WTC11 (cell line): Measurements from ENCODE around the gene FRK. TPM values are rescaled to one million over a fixed set of nuclear protein-coding genes. Genes with fewer than 3 reads are reported as not detected.
A peak's percentile ranks its signal among the peaks of the same experiment; 100 is the strongest.

Experiments used
- ATAC-seq: fragments of 200-7000 bp; cut with Tn5 transposase; 2 replicates; pipeline ENCODE4 v1.10.0; 2021; ENCODE audit warnings: mild to moderate bottlenecking, moderate library complexity
- CTCF ChIA-PET: fragments of 300-600 bp; sonication (Branson Sonifier 250); formaldehyde crosslinking; loops from one replicate; lab custom pipeline; 2021; ENCODE audit warnings: antibody characterized with exemption; lab: Charles Lee
- POLR2A ChIA-PET: fragments of 350-600 bp; sonication (Branson Sonifier 250); formaldehyde crosslinking; loops from one replicate; lab custom pipeline; 2021; ENCODE audit warnings: antibody characterized with exemption; lab: Charles Lee
- DNase-seq: peaks from one replicate; pipeline ENCODE4 v3.0.0; 2021; ENCODE audit warnings: low spot score
- H3K27ac Mint-ChIP-seq: 2 replicates; pipeline ENCODE4 v1.8.0; 2021; ENCODE audit warnings: mixed read lengths
- H3K27me3 Mint-ChIP-seq: 2 replicates; pipeline ENCODE4 v1.8.0; 2021; ENCODE audit warnings: low read depth, mild to moderate bottlenecking, moderate library complexity, mixed read lengths
- H3K36me3 Mint-ChIP-seq: 2 replicates; pipeline ENCODE4 v1.8.0; 2021; ENCODE audit warnings: mixed read lengths
- H3K4me1 Mint-ChIP-seq: 2 replicates; pipeline ENCODE4 v1.8.0; 2022; ENCODE audit warnings: mixed read lengths
- H3K4me3 Mint-ChIP-seq: 2 replicates; pipeline ENCODE4 v1.8.0; 2021; ENCODE audit warnings: mild to moderate bottlenecking, moderate library complexity, mixed read lengths
- H3K9me3 Mint-ChIP-seq: 2 replicates; pipeline ENCODE4 v1.8.0; 2021; ENCODE audit warnings: mixed read lengths
- ATF1 ChIP-seq: sonication (generic); formaldehyde crosslinking; IDR thresholded peaks from 2 replicates; pipeline ENCODE4 v1.8.1; 2023; ENCODE audit warnings: mild to moderate bottlenecking, moderate library complexity, missing genetic modification reagents
- ATF6 ChIP-seq: sonication (generic); formaldehyde crosslinking; IDR thresholded peaks from 2 replicates; pipeline ENCODE4 v1.8.1; 2023; ENCODE audit warnings: mild to moderate bottlenecking, missing genetic modification reagents
- CREM ChIP-seq: sonication (generic); formaldehyde crosslinking; IDR thresholded peaks from 2 replicates; pipeline ENCODE4 v1.8.1; 2022; ENCODE audit warnings: mild to moderate bottlenecking, missing genetic modification reagents, moderate library complexity
- CTCF ChIP-seq: fragments of 200-600 bp; IDR thresholded peaks from 2 replicates; pipeline ENCODE4 v1.8.0; 2022; ENCODE audit warnings: antibody characterized with exemption
- EMX1 ChIP-seq: fragments of 250-450 bp; sonication (Bioruptor Pico); IDR thresholded peaks from 2 replicates; pipeline ENCODE4 v1.8.0; 2021; ENCODE audit warnings: mild to moderate bottlenecking
- ERG ChIP-seq: fragments of 250-450 bp; sonication (Bioruptor Pico); IDR thresholded peaks from 2 replicates; pipeline ENCODE4 v1.8.0; 2021; ENCODE audit warnings: mild to moderate bottlenecking
- ESRRA ChIP-seq: sonication (generic); formaldehyde crosslinking; IDR thresholded peaks from 2 replicates; pipeline ENCODE4 v1.8.1; 2022; ENCODE audit warnings: mild to moderate bottlenecking, missing genetic modification reagents, borderline replicate concordance
- FOXJ3 ChIP-seq: sonication (generic); formaldehyde crosslinking; IDR thresholded peaks from 2 replicates; pipeline ENCODE4 v1.9.0; 2021; ENCODE audit warnings: missing genetic modification reagents, mild to moderate bottlenecking, borderline replicate concordance
- FOXK1 ChIP-seq: sonication (generic); formaldehyde crosslinking; IDR thresholded peaks from 2 replicates; pipeline ENCODE4 v1.8.0; 2022; ENCODE audit warnings: mild to moderate bottlenecking, moderate library complexity, missing genetic modification reagents
- FOXP1 ChIP-seq: sonication (generic); formaldehyde crosslinking; IDR thresholded peaks from 2 replicates; pipeline ENCODE4 v1.8.0; 2022; ENCODE audit warnings: missing genetic modification reagents, mild to moderate bottlenecking, moderate library complexity, borderline replicate concordance
- IRF1 ChIP-seq: sonication (generic); formaldehyde crosslinking; IDR thresholded peaks from 2 replicates; pipeline ENCODE4 v1.8.0; 2023; ENCODE audit warnings: missing genetic modification reagents
- KAT7 ChIP-seq: sonication (generic); formaldehyde crosslinking; IDR thresholded peaks from 2 replicates; pipeline ENCODE4 v1.8.1; 2023; ENCODE audit warnings: missing genetic modification reagents, mild to moderate bottlenecking, borderline replicate concordance
- MLX ChIP-seq: sonication (generic); formaldehyde crosslinking; IDR thresholded peaks from 2 replicates; pipeline ENCODE4 v1.8.1; 2023; ENCODE audit warnings: mild to moderate bottlenecking, missing genetic modification reagents, moderate library complexity
- NR3C1 ChIP-seq: sonication (generic); formaldehyde crosslinking; conservative IDR thresholded peaks from 2 replicates; pipeline ENCODE4 v1.8.1; 2023; ENCODE audit warnings: low read depth, mild to moderate bottlenecking, missing genetic modification reagents
- OVOL2 ChIP-seq: fragments of 250-450 bp; sonication (Bioruptor Pico); IDR thresholded peaks from 2 replicates; pipeline ENCODE4 v1.9.0; 2021; ENCODE audit warnings: mild to moderate bottlenecking, borderline replicate concordance
- SMAD4 ChIP-seq: sonication (generic); formaldehyde crosslinking; IDR thresholded peaks from 2 replicates; pipeline ENCODE4 v1.8.0; 2022; ENCODE audit warnings: mild to moderate bottlenecking, missing genetic modification reagents
- TP53 ChIP-seq: sonication (generic); formaldehyde crosslinking; IDR thresholded peaks from 2 replicates; pipeline ENCODE4 v1.8.1; 2023; ENCODE audit warnings: mild to moderate bottlenecking, missing genetic modification reagents
- ZBTB21 ChIP-seq: sonication (generic); formaldehyde crosslinking; IDR thresholded peaks from 2 replicates; pipeline ENCODE4 v1.8.1; 2023; ENCODE audit warnings: mild to moderate bottlenecking, missing genetic modification reagents, borderline replicate concordance
- ZNF121 ChIP-seq: sonication (generic); formaldehyde crosslinking; IDR thresholded peaks from 2 replicates; pipeline ENCODE4 v1.8.0; 2023; ENCODE audit warnings: missing genetic modification reagents
- ZNF219 ChIP-seq: sonication (generic); formaldehyde crosslinking; IDR thresholded peaks from 2 replicates; pipeline ENCODE4 v1.8.0; 2023; ENCODE audit warnings: missing genetic modification reagents, mild to moderate bottlenecking, borderline replicate concordance
- ZNF317 ChIP-seq: sonication (generic); formaldehyde crosslinking; IDR thresholded peaks from 2 replicates; pipeline ENCODE4 v1.8.1; 2023; ENCODE audit warnings: low read depth, mild to moderate bottlenecking, moderate library complexity, missing genetic modification reagents, borderline replicate concordance
- ZNF512 ChIP-seq: sonication (generic); formaldehyde crosslinking; IDR thresholded peaks from 2 replicates; pipeline ENCODE4 v1.8.1; 2022; ENCODE audit warnings: missing genetic modification reagents, borderline replicate concordance
- total RNA-seq: library from RNA; stranded (reverse); gene quantifications from 3 replicates; pipeline ENCODE4 v1.2.3, GENCODE V29; 2021
- TF ChIP-seq, protein P1 (sequence below): fragments of 250-450 bp; sonication (Bioruptor Pico); conservative IDR thresholded peaks from 2 replicates; pipeline ENCODE4 v1.9.0; 2021; ENCODE audit warnings: mild to moderate bottlenecking
- TF ChIP-seq, protein P2 (sequence below): sonication (generic); formaldehyde crosslinking; IDR thresholded peaks from 2 replicates; pipeline ENCODE4 v1.8.1; 2022; ENCODE audit warnings: low read depth, mild to moderate bottlenecking, moderate library complexity, missing genetic modification reagents, borderline replicate concordance

The FRK gene
- total RNA-seq, 1 experiment from 2014 or later = 0.13 TPM

- ATAC-seq = no peak
- H3K27me3 Mint-ChIP-seq = no peaks in the 10 kb centered on the region
- TF ChIP-seq FOXP1 = no peak
- no peak for TF ChIP-seq OVOL2 (CRISPR knock-in tag)
- no peak for TF ChIP-seq NR3C1 (CRISPR knock-in tag)
- TF ChIP-seq FOXK1 (CRISPR knock-in tag) = no peak
- no peak for TF ChIP-seq IRF1
- TF ChIP-seq TP53 = no peak
- no peak for TF ChIP-seq ZNF317 (CRISPR knock-in tag)
- no peak for TF ChIP-seq ZNF219
- no peak for TF ChIP-seq CTCF
- TF ChIP-seq FOXJ3 (CRISPR knock-in tag) = no peak
- no peak for TF ChIP-seq ERG (CRISPR knock-in tag)
- TF ChIP-seq, protein P1, sequence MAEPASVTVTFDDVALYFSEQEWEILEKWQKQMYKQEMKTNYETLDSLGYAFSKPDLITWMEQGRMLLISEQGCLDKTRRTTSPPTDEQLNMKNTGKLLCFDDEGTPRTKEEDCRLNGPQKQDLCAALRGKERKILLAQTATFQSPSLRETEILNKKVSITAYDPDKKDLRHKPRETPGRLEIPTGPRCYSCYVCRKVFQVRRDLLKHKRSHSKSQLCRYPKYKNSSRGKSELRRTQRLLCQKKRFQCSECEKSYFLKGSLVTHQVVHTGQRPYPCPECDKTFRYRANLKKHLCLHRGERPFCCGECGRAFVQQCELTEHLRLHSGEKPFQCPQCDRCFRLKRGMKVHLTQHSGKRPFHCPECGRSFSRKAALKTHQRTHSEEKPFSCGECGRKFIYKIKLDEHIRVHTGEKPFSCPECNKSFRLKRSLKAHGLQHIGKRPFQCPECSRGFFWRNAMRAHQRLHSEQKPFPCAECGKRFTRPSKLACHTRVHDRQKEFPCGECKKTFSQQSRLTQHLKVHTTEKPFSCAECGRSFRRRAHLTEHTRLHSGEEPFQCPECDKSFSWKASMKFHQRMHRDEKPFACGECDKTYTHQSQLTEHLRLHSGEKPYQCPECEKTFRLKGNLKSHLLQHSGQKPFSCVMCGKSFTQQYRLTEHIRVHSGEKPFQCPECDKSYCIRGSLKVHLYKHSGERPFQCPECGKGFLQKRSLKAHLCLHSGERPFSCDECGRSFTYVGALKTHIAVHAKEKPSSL = no peak
- TF ChIP-seq ZNF512 (CRISPR knock-in tag) = no peak
- TF ChIP-seq, all 79 proteins: peak for 0
- H3K4me1 Mint-ChIP-seq = no peaks in the 10 kb centered on the region
- no peak for DNase-seq
- no peaks in the 10 kb centered on the region for H3K9me3 Mint-ChIP-seq
- H3K36me3 Mint-ChIP-seq = no peaks in the 10 kb centered on the region
- no peak overlapping the region for H3K27ac Mint-ChIP-seq
- H3K4me3 Mint-ChIP-seq = no peak overlapping the region
- POLR2A ChIA-PET = no interaction called here
- CTCF ChIA-PET = no interaction called here
These were observed 137.7 kb downstream of the FRK start for GRCh38 chr6:115922971-115923370.

DNA sequence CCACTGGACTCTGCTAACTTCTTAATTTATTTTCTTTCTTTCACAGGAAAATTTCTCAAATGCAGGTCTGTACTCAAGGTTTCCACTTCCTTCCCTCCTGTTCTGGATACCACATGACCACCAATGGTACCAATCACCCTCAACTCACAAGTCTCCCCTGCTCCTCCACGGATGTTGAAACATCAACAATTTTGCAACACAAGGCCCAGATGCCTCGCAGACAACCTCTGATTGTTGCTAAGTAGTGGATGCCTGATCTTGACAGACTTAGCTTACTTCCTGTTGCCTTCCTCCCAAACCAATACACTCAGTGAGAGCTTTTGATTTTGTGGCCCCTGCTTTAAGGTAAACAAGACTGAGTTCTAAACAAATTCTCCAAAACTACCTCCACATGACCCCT lies 146.6 kb downstream of the FRK start:
- POLR2A ChIA-PET = no interaction called here
- Mint-ChIP-seq H3K36me3 (no peaks in the 10 kb centered on the region), H3K27ac (no peak overlapping the region), H3K27me3 (no peaks in the 10 kb centered on the region), H3K4me3 (no peak overlapping the region), H3K4me1 (peaks cover 7% of the 10 kb centered on the region), H3K9me3 (no peaks in the 10 kb centered on the region)
- DNase-seq (no peak), ATAC-seq (peak; percentile 66)
- CTCF ChIA-PET = no interaction called here
- TF ChIP-seq ATF1 (CRISPR knock-in tag) (no peak), ESRRA (CRISPR knock-in tag) (no peak), ZNF121 (CRISPR knock-in tag) (no peak), EMX1 (CRISPR knock-in tag) (no peak), ZBTB21 (CRISPR knock-in tag) (no peak), KAT7 (CRISPR knock-in tag) (no peak), MLX (no peak), CREM (no peak), ATF6 (CRISPR knock-in tag) (no peak), SMAD4 (no peak)
- TF ChIP-seq, protein P2, sequence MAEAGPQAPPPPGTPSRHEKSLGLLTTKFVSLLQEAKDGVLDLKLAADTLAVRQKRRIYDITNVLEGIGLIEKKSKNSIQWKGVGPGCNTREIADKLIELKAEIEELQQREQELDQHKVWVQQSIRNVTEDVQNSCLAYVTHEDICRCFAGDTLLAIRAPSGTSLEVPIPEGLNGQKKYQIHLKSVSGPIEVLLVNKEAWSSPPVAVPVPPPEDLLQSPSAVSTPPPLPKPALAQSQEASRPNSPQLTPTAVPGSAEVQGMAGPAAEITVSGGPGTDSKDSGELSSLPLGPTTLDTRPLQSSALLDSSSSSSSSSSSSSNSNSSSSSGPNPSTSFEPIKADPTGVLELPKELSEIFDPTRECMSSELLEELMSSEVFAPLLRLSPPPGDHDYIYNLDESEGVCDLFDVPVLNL (CRISPR knock-in tag) = no peak
